Nephron (organoid): ENCODE results near the gene MTRFR.

Experiments
- H3K27ac Mint-ChIP-seq, 3 experiments: 2 replicates each; pipeline ENCODE4 v1.8.0; 2020; ENCODE audit warnings: mixed read lengths in 3 of 3, mild to moderate bottlenecking in 2 of 3, moderate library complexity in 1 of 3
- H3K27me3 Mint-ChIP-seq: 2 replicates; pipeline ENCODE4 v1.8.0; 2021; ENCODE audit warnings: low read depth, mild to moderate bottlenecking, moderate library complexity, mixed read lengths
- H3K36me3 Mint-ChIP-seq: 2 replicates; pipeline ENCODE4 v1.8.0; 2020; ENCODE audit warnings: low read depth, mixed read lengths
- H3K4me1 Mint-ChIP-seq: 2 replicates; pipeline ENCODE4 v1.8.0; 2020; ENCODE audit warnings: mixed read lengths
- H3K4me3 Mint-ChIP-seq, 3 experiments: 2 replicates each; pipeline ENCODE4 v1.8.0; 2020; ENCODE audit warnings: mild to moderate bottlenecking in 3 of 3, mixed read lengths in 3 of 3, moderate library complexity in 2 of 3
- H3K9me3 Mint-ChIP-seq: 2 replicates; pipeline ENCODE4 v1.8.0; 2020; ENCODE audit warnings: mixed read lengths
- TF ChIP-seq, protein P1 (sequence below), 3 experiments: fragments of 200-600 bp; sonication (generic); IDR thresholded peaks; one replicate each; pipeline ENCODE4 v1.5.0; 2021; ENCODE audit warnings: antibody characterized with exemption in 3 of 3; ENCODE audit not compliant: unreplicated experiment in 3 of 3

Gene MTRFR

DNA sequence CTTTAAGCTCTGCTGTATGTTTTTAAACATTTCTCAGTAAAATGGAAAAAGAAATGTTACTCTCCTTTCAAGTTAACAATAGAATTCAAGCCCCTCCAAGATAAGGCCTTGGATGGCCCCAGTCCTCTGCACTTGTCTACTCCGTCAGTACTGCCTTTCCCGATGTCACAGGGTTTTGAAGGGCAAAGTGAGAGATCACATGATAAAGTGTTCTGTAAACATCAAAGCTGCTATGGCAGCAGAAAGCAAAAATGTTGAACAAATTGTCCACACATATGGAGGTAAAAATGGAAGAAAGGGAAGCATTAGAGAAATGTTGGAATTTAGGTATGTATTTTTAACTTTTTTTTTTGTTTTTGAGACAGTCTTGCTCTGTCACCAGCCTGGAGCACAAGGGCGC, 71.9 kb downstream of the MTRFR start:
- Mint-ChIP-seq H3K27me3 (no peaks in the 10 kb centered on the region), H3K4me3 (no peak overlapping the region), H3K9me3 (no peaks in the 10 kb centered on the region), H3K4me1 (no peaks in the 10 kb centered on the region), H3K36me3 (peaks cover 72% of the 10 kb centered on the region), H3K27ac (no peak overlapping the region)
- TF ChIP-seq, protein P1, sequence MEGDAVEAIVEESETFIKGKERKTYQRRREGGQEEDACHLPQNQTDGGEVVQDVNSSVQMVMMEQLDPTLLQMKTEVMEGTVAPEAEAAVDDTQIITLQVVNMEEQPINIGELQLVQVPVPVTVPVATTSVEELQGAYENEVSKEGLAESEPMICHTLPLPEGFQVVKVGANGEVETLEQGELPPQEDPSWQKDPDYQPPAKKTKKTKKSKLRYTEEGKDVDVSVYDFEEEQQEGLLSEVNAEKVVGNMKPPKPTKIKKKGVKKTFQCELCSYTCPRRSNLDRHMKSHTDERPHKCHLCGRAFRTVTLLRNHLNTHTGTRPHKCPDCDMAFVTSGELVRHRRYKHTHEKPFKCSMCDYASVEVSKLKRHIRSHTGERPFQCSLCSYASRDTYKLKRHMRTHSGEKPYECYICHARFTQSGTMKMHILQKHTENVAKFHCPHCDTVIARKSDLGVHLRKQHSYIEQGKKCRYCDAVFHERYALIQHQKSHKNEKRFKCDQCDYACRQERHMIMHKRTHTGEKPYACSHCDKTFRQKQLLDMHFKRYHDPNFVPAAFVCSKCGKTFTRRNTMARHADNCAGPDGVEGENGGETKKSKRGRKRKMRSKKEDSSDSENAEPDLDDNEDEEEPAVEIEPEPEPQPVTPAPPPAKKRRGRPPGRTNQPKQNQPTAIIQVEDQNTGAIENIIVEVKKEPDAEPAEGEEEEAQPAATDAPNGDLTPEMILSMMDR (IDR thresholded peaks at IDR 0.05; ENCODE audit: unreplicated experiment in 3 of 3), result no peak

DNA sequence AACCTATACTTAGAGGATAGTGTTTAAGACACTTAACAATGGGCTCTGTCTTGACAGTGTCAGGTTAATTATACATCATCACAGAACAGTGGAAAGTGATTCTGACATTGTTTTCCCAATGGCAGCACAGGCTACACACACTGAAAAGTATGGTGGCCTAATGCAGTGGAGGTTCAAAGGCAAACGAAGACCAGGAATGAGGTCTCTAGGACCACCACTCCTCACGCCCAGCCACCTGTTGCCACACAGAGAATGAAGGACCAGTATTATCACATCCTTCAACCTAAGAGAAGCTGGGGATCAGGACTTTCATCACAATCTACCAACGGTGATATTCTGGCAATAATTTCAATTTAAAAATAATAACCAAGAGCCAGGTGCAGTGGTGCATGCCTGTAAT, 73.0 kb downstream of the MTRFR start:
- TF ChIP-seq, protein P1 (IDR thresholded peaks at IDR 0.05; ENCODE audit: unreplicated experiment in 3 of 3), result no peak
- Mint-ChIP-seq H3K27me3 (no peaks in the 10 kb centered on the region), H3K9me3 (no peaks in the 10 kb centered on the region), H3K27ac (no peak overlapping the region), H3K4me3 (no peak overlapping the region), H3K36me3 (peaks cover 77% of the 10 kb centered on the region), H3K4me1 (no peaks in the 10 kb centered on the region)
